CD8-positive, alpha-beta memory T cell (primary cell): ENCODE results near the gene GOLGA1. TPM values are rescaled to one million over a fixed set of nuclear protein-coding genes. Genes with fewer than 3 reads are reported as not detected.
A peak's percentile ranks its signal among the peaks of the same experiment; 100 is the strongest.

Experiments
- CTCF ChIA-PET: fragments of 350-600 bp; sonication (Branson Sonifier 250); formaldehyde crosslinking; loops from one replicate; lab custom pipeline; 2021; ENCODE audit warnings: antibody characterized with exemption; lab: Charles Lee
- POLR2A ChIA-PET: fragments of 350-600 bp; sonication (Branson Sonifier 250); formaldehyde crosslinking; loops from one replicate; lab custom pipeline; 2021; ENCODE audit warnings: antibody characterized with exemption; lab: Charles Lee
- DNase-seq, 5 donors: peaks; one replicate each; pipeline versions ENCODE4 v3.0.0 to v3.0.0-alpha.2; 2020 to 2022; ENCODE audit warnings: mixed read lengths in 1 of 5
- H3K27ac ChIP-seq: one replicate; pipeline ENCODE4 v1.7.0; 2013; ENCODE audit warnings: low read depth, mild to moderate bottlenecking, low read length, moderate library complexity
- H3K27me3 ChIP-seq: 2 replicates; pipeline ENCODE4 v1.7.0; 2013; ENCODE audit warnings: low read length, mild to moderate bottlenecking; ENCODE audit not compliant: insufficient read depth, poor library complexity, severe bottlenecking
- H3K36me3 ChIP-seq: 2 replicates; pipeline ENCODE4 v1.7.0; 2013; ENCODE audit warnings: mild to moderate bottlenecking, low read length, moderate library complexity; ENCODE audit not compliant: insufficient read depth
- H3K4me1 ChIP-seq: 2 replicates; pipeline ENCODE4 v1.7.0; 2013; ENCODE audit warnings: mild to moderate bottlenecking, low read length, moderate library complexity; ENCODE audit not compliant: insufficient read depth
- H3K4me3 ChIP-seq: 2 replicates; pipeline ENCODE4 v1.7.0; 2013; ENCODE audit warnings: mild to moderate bottlenecking, low read length
- H3K9me3 ChIP-seq: 2 replicates; pipeline ENCODE4 v1.7.0; 2013; ENCODE audit warnings: mild to moderate bottlenecking, low read length
- H3K27ac Mint-ChIP-seq, 8 donors: one replicate each; pipeline ENCODE4 v1.8.0; 2020 to 2021; ENCODE audit warnings: mixed read lengths in 8 of 8, mild to moderate bottlenecking in 6 of 8, inconsistent platforms in 3 of 8, moderate library complexity in 3 of 8
- H3K27me3 Mint-ChIP-seq, 2 donors: one replicate each; pipeline ENCODE4 v1.8.0; 2020 to 2021; ENCODE audit warnings: mixed read lengths in 2 of 2, mild to moderate bottlenecking in 1 of 2, moderate library complexity in 1 of 2
- H3K36me3 Mint-ChIP-seq, 3 donors: one replicate each; pipeline ENCODE4 v1.8.0; 2020 to 2021; ENCODE audit warnings: mixed read lengths in 3 of 3, inconsistent platforms in 1 of 3, mild to moderate bottlenecking in 1 of 3
- H3K4me1 Mint-ChIP-seq, 3 donors: one replicate each; pipeline ENCODE4 v1.8.0; 2020 to 2021; ENCODE audit warnings: mixed read lengths in 3 of 3, inconsistent platforms in 1 of 3, mild to moderate bottlenecking in 1 of 3
- H3K4me3 Mint-ChIP-seq, 7 donors: one replicate each; pipeline ENCODE4 v1.8.0; 2020 to 2021; ENCODE audit warnings: mixed read lengths in 7 of 7, mild to moderate bottlenecking in 6 of 7, moderate library complexity in 4 of 7, inconsistent platforms in 2 of 7
- H3K9me3 Mint-ChIP-seq, 5 donors: one replicate each; pipeline ENCODE4 v1.8.0; 2020 to 2022; ENCODE audit warnings: mixed read lengths in 5 of 5, mild to moderate bottlenecking in 3 of 5, moderate library complexity in 2 of 5, inconsistent platforms in 1 of 5
- polyA plus RNA-seq: library from polyadenylated mRNA; unstranded; fragments of 300-500 nt; fragmentation: Illumina TruSeq; gene quantifications from one replicate; pipeline ENCODE4 v1.2.3, GENCODE V29; 2021
- total RNA-seq, 2 experiments: library from RNA; stranded (reverse); gene quantifications; one replicate each; pipeline ENCODE4 v1.2.3, GENCODE V29; 2021

GOLGA1 gene
- total and polyA plus RNA-seq, 3 experiments from 2014 or later = 8.5 to 21.1 (median 17.1) TPM

DNA sequence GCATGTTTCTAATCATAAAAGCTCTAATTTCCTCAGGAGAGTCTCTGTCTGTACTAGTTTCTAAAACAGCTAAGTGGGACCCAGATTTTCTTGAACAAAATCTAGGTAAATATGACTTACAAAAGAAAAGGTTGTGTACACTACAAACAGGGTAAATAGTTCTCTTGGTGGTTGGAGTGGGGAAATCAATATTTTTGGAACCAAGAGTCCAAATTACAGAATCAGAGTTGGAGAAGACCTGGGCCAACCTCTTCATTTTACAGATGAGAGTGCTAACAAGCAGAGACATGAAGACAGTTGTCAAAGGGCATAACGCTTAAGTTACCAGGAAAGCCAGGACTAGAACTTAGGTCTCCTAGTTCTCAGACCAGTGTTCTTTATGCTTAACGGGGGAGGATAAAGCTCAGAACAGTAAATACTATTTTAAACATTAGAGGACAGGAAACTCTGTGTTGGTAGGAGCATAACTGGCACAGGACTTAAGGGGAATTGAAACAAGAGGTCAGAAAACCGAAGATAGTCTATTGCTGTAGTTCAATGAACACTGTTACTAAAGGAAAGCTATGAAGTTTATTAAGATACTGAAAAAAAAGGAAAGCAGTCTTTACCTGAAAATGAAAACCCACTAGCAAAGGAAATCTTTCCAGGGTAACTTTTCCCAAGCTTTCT, 9.3 kb upstream of the GOLGA1 start:
- Mint-ChIP-seq H3K4me3 (no peak overlapping the region), H3K27ac (no peak overlapping the region), H3K4me1 (no peaks in the 10 kb centered on the region), H3K9me3 (no peaks in the 10 kb centered on the region), H3K27me3 (no peaks in the 10 kb centered on the region), H3K36me3 (peaks cover 3 to 16% (median 8%) of the 10 kb centered on the region in 3 donors)
- DNase-seq = no peak
- ChIA-PET POLR2A (interaction anchor here (0.8 kb wide), 1 partner anchor 16 kb away, joined by 3 read pairs; no protein-coding TSS in a partner anchor), CTCF (no interaction called here)
- Histone ChIP-seq H3K4me3 (no peak overlapping the region), H3K27me3 (no peaks in the 10 kb centered on the region), H3K36me3 (no peaks in the 10 kb centered on the region), H3K4me1 (no peaks in the 10 kb centered on the region), H3K9me3 (no peaks in the 10 kb centered on the region), H3K27ac (no peak overlapping the region)

DNA sequence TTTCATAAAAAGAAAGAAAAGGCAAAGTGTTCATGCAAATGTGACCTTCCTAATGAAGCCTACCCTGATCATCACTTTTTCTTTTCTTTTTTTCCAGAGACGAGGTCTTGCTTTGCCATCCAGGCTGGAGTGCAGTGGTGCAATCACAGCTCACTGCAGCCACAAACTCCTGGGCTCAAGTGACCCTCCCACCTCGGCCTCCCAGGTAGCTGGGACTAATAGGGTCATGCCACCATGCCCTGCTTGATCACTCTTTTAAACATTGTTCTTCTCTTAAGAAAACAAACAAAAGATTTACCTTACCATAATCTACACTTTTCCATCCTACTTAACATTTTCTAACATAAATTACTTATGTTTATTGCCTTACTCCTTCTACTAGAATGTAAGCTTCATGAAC, 8.5 kb upstream of the GOLGA1 start:
- no peaks in the 10 kb centered on the region for H3K36me3 ChIP-seq
- no peak for DNase-seq
- Mint-ChIP-seq H3K27ac (no peak overlapping the region), H3K36me3 (peaks cover 3 to 16% (median 8%) of the 10 kb centered on the region in 3 donors), H3K4me1 (no peaks in the 10 kb centered on the region), H3K27me3 (no peaks in the 10 kb centered on the region), H3K9me3 (no peaks in the 10 kb centered on the region), H3K4me3 (no peak overlapping the region)
- no peaks in the 10 kb centered on the region for H3K9me3 ChIP-seq
- CTCF ChIA-PET = no interaction called here
- no peak overlapping the region for H3K27ac ChIP-seq
- POLR2A ChIA-PET = interaction anchor here (0.8 kb wide), 1 partner anchor 17 kb away, joined by 3 read pairs; no protein-coding TSS in a partner anchor
- H3K4me3 ChIP-seq = no peak overlapping the region
- no peaks in the 10 kb centered on the region for H3K27me3 ChIP-seq
- H3K4me1 ChIP-seq = no peaks in the 10 kb centered on the region

DNA sequence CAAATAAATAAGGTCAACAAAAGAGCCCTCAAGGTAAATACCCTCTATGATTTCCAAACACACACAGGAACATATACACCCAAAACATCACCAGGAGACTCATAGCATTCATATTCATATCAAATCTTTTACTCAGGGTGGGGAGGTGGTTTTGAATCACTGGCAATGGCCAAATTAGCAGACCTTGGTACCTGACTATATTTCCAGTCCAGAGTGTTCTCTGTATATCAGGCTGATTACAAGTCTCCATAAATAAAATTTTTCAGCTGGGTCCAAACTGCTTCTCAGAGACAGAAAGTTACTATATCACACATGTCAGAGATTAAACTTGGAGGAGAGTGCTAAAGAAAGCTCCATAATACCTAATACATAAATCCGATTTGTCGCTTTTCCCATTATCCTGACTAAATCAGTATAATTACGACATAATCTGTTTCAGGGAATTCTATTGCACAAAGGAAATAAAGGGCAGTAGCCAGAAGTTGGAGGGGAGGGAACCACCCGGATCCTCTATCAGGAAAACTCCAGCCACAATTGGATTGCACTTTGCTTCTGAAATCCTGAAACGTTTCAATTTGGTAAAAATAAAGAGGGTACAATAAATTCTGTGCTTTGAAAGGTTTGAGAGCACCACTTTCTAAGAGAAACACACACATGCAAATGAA, 7.0 kb upstream of the GOLGA1 start:
- CTCF ChIA-PET = no interaction called here
- POLR2A ChIA-PET = no interaction called here
- Histone ChIP-seq H3K9me3 (no peaks in the 10 kb centered on the region), H3K4me1 (no peaks in the 10 kb centered on the region), H3K36me3 (no peaks in the 10 kb centered on the region), H3K27ac (no peak overlapping the region), H3K4me3 (no peak overlapping the region), H3K27me3 (no peaks in the 10 kb centered on the region)
- Mint-ChIP-seq H3K36me3 (peaks cover 3 to 15% (median 6%) of the 10 kb centered on the region in 3 donors), H3K9me3 (no peaks in the 10 kb centered on the region), H3K27ac (no peak overlapping the region), H3K4me3 (no peak overlapping the region), H3K4me1 (peaks cover 0 to 1% (median 0%) of the 10 kb centered on the region in 3 donors), H3K27me3 (no peaks in the 10 kb centered on the region)
- no peak for DNase-seq

DNA sequence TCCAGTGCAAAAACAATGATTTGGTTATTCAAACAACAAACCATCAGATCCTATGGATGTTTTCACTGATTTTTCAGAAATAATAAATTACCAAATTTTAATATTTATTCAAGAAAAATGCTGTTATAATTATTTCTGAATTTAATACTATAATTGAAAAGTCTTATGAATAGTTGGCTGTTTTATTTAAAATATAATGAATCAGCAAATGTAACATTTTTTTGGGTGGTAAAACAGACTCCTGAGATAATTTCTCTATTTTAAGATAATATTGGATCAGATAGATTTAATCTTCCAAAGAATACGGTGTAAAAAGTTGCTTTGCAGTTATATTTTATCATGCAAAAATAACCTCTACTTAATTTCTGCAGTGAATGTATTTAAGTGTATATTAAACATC, 5.3 kb upstream of the GOLGA1 start:
- DNase-seq = no peak
- H3K4me3 Mint-ChIP-seq = no peak overlapping the region
- H3K36me3 Mint-ChIP-seq = peaks cover 0 to 10% (median 4%) of the 10 kb centered on the region in 3 donors
- Histone ChIP-seq H3K36me3 (no peaks in the 10 kb centered on the region), H3K4me3 (no peak overlapping the region), H3K27ac (no peak overlapping the region), H3K27me3 (no peaks in the 10 kb centered on the region), H3K4me1 (peaks cover 7% of the 10 kb centered on the region), H3K9me3 (no peaks in the 10 kb centered on the region)
- H3K9me3 Mint-ChIP-seq = no peaks in the 10 kb centered on the region
- ChIA-PET CTCF (no interaction called here), POLR2A (no interaction called here)
- H3K4me1 Mint-ChIP-seq = peaks cover 10% of the 10 kb centered on the region in 3 donors
- no peaks in the 10 kb centered on the region for H3K27me3 Mint-ChIP-seq
- H3K27ac Mint-ChIP-seq = no peak overlapping the region

DNA sequence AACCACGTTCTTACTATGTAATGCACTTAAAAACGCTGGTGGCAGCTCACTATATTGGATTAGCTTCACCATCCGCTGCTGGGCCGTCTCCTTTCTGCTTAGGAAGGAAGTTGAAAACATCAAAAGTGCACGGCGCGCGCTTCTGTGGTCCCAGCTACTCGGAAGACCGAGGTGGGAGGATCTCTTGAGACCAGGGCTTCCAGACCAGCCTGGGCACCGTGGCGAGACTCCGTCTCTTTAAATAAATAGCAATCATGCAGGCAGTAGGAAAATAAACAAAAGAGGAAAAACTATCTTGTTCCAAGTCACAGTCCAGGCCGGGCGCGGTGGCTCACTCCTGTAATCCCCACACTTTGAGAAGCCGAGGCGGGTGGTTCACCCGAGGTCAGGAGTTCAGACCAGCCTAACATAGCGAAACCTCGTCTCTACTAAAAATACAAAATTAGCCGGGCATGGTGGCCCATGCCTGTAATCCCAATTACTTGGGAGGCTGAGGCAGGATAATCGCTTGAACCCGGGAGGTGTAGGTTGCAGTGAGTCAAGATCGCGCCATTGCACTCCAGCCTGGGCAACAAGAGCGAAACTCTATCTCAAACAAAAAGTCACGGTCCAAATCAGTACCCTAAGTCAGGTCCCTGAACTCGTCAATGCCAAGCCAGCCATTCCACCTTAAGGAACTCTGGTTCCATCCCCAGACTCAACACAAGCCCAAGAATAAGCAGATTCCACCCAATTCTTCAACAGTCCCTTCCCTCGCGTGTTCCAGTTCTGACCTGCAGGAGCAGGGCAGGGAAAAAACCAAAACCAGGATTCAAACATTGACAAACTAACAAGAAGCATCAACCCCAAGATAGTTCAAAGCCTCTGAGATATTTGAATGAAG, 1.0 kb upstream of the GOLGA1 start:
- Mint-ChIP-seq H3K4me1 (peaks cover 25 to 32% (median 31%) of the 10 kb centered on the region in 3 donors), H3K9me3 (no peaks in the 10 kb centered on the region), H3K27ac (peak overlapping the region; percentile 85 to 100 (median 98)), H3K36me3 (peaks cover 0 to 22% (median 0%) of the 10 kb centered on the region in 3 donors), H3K4me3 (peak overlapping the region; percentile 82 to 99 (median 90)), H3K27me3 (peaks cover 0 to 2% of the 10 kb centered on the region in 2 donors)
- Histone ChIP-seq H3K36me3 (no peaks in the 10 kb centered on the region), H3K27ac (peak overlapping the region; percentile 93), H3K4me3 (peak overlapping the region; percentile 91), H3K9me3 (no peaks in the 10 kb centered on the region), H3K27me3 (no peaks in the 10 kb centered on the region), H3K4me1 (peaks cover 16% of the 10 kb centered on the region)
- ChIA-PET POLR2A (interaction anchor here (0.9 to 2.8 kb wide), 8 partner anchors 24 to 299 kb away, joined by 3 to 20 read pairs (median 4); partner anchors contain the start of genes ARPC5L, HSPA5, NR6A1 and RPL35), CTCF (interaction anchor here (0.8 to 1.3 kb wide), 4 partner anchors 24 to 300 kb away, joined by 3 to 5 read pairs (median 4); partner anchors contain the start of genes HSPA5, NR6A1 and SCAI)
- peak; percentile 46 to 77 (median 58) for DNase-seq

DNA sequence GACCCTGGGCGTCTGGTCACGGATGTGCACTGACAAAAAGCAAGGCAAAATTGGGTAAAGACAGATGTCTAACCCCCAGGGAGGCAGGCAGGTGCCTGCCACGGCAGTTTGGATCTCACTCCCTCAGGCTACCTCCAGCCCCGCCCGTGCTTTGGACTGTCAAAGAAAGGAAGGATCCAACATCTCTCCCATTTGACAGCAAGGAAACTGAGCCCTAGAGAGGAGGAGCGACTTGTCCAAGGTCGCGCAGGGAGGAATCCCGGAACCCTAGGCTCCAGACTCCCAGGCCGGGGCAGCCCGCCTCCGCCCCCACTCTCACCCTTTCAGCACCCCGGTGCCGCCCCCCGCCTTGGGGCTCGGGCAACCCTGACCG, 376 bp downstream of the GOLGA1 start:
- no peaks in the 10 kb centered on the region for H3K27me3 ChIP-seq
- Mint-ChIP-seq H3K4me3 (peak overlapping the region; percentile 82 to 99 (median 90)), H3K36me3 (peaks cover 3 to 33% (median 5%) of the 10 kb centered on the region in 3 donors), H3K27ac (peak overlapping the region; percentile 85 to 98 (median 96)), H3K4me1 (peaks cover 27 to 32% (median 31%) of the 10 kb centered on the region in 3 donors), H3K27me3 (peaks cover 0 to 3% of the 10 kb centered on the region in 2 donors), H3K9me3 (no peaks in the 10 kb centered on the region)
- H3K27ac ChIP-seq = peak overlapping the region; percentile 93
- ChIA-PET CTCF (no interaction called here), POLR2A (interaction anchor here (2.8 kb wide), 1 partner anchor 301 kb away, joined by 9 read pairs; the partner anchor contains the start of gene HSPA5)
- no peaks in the 10 kb centered on the region for H3K9me3 ChIP-seq
- DNase-seq = no peak
- H3K4me3 ChIP-seq = peak overlapping the region; percentile 91
- no peaks in the 10 kb centered on the region for H3K36me3 ChIP-seq
- H3K4me1 ChIP-seq = peaks cover 16% of the 10 kb centered on the region

DNA sequence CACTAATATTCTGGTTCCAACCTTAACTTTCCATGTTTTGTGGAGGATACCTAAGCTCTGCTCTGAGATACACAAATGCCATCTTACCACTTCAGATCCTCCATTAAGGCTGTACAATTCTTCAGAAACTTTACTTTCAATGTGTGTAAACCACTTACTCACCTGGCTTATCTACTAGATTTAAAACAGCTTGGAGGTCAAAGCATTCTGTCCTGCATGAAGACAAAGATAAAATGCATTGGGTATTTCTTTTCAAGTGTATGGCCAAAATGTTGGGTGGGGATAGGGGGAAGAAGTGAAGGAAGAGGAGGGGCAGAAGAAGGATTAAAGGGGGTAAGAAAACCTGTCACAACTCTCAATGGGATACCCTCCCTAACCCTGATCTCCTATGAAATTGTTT, 939 bp downstream of the GOLGA1 start:
- peak overlapping the region; percentile 85 to 98 (median 96) for H3K27ac Mint-ChIP-seq
- peak overlapping the region; percentile 91 for H3K4me3 ChIP-seq
- CTCF ChIA-PET = no interaction called here

More for the DNA sequence above, 939 bp downstream of the GOLGA1 start:
- Histone ChIP-seq H3K27me3 (no peaks in the 10 kb centered on the region), H3K27ac (peak overlapping the region; percentile 93), H3K36me3 (no peaks in the 10 kb centered on the region), H3K9me3 (no peaks in the 10 kb centered on the region), H3K4me1 (peaks cover 16% of the 10 kb centered on the region)
- Mint-ChIP-seq H3K36me3 (peaks cover 3 to 38% (median 5%) of the 10 kb centered on the region in 3 donors), H3K27me3 (peaks cover 0 to 4% of the 10 kb centered on the region in 2 donors), H3K9me3 (no peaks in the 10 kb centered on the region), H3K4me1 (peaks cover 27 to 32% (median 31%) of the 10 kb centered on the region in 3 donors), H3K4me3 (peak overlapping the region; percentile 82 to 99 (median 90))
- POLR2A ChIA-PET = interaction anchor here (0.6 to 2.8 kb wide), 3 partner anchors 13 to 301 kb away, joined by 3 to 9 read pairs (median 3); partner anchors contain the start of gene HSPA5
- DNase-seq = no peak
